Measurements from ENCODE around the gene ADAD2.
"Not testable (repeated sequence)": the region's sequence is repeated elsewhere in the genome, so short reads cannot be mapped to it uniquely, and the experiment has no call there.

The ADAD2 gene

DNA sequence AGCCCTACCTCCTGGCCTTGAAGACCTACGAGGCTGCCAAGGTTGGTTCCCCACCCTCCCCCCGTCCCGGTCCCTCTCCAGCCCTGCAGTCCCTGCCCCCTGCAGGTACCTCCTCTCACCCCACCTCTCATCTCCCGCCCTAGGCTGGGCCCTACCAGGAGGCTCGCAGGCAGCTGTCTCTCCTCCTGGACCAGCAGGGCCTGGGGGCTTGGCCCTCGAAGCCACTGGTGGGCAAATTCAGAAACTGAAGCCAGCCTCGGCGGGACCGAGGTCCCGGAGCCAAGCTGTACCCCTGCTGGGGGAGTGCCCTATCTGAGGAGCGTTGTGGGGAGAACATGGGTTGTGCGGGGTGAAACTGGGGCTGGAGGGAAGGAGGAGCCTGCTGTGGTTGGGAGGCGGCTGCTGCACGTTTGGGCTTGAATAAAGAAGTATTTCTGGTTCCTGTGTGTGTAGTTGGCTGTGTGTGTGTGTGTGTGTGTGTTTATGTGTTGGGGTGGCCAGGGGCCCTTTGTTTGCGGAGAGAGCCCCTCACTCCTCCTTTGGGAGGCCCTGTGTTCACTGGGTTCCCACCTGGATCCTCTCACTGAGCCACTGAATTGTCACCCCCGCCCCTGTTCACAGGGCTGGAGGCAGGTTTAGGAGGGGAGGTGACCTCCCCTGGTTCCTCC is 5.9 kb downstream of the ADAD2 start:
- DNase-seq = no peak

DNA sequence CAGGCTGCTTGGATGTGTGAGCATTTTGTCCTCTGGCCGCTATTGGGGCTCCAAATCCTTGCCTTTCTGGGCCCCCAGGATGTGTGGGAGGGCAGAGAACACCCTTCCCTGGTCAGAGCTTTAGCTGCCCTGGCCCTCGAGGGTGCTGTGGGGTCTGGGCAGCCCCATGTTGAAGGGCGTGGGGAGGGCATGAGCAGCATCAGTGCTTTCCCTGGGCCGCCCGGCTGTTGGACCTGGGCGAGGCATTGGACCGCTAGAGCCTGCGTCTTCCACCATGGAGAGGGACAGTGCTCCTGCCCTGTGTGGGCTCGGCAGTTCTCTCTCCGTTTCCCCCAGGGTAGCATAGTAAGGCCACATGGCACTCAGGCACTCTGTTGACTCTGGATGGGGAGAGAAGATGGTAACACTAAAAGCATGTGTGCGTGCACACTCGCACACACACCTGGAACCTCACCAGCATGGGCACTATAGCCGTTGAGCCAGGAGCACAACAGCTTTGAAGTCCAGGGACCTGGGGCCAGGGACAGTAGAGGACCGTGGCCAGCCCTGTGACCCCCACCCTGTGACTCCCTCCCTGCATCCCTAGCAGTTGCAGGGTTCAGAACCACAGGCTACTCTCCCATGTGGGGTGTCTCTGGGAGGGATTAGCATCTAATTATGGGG is 6.6 kb downstream of the ADAD2 start:
- DNase-seq = no peak

DNA sequence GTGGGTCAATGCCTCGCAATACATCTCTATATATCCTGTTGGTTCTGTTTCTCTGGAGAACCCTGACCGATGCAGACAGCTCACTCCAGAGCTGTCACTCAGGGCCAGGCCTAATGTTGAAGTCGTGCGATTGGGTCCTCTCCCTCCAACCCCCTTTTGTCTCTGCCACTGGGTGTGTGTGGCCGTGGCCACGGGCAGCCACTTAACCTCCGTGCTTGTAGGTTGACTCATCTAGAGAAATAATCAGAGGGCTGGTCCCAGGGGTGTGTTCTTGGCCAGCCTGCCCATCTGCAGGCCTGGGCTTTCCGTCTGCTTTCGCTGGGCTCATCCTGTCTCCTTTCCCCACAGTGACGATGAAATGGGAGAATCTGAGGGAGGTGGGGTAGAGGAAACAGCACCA is 7.4 kb downstream of the ADAD2 start:
- DNase-seq = peak; percentile 40

DNA sequence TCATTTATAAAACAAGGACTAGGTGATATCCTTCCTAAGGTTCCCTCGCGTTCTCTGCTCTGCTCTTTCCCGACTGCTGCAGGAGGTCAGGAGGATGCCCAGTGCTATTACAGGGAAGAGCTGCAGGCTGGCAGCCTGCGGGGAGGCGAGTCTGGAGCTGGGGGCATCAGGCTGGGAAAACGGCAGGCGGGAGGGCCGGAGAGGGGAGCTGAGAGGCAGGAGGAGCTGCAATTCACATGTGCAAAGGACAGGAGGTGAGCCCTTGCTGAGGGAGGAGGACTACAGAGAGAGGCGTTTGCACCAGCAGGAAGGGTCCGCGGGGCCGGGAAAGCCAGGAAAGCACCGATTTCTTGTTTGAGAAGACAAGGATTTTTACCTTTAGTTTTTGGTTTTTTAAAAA is 8.1 kb downstream of the ADAD2 start:
- no peak for DNase-seq

DNA sequence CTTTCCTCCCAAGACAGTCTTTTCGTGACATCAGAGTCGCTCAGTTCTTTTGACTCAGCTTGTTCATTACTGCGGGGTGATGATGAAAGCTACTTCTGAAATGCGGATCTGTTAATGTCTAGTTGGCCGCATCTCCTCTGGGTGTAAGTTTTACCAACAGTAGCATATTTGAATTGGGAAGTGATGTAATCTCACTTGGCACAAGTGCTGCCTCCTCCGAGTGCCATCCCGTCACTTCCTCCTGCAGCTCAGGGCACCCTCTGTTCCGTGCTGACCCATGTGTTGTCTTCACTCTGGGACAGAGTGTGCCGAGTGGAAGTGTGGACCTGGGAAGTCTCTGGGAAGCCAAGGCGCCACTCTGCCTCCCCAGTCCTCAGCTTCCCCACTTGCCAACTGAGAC is 8.9 kb downstream of the ADAD2 start:
- no peak for DNase-seq

DNA sequence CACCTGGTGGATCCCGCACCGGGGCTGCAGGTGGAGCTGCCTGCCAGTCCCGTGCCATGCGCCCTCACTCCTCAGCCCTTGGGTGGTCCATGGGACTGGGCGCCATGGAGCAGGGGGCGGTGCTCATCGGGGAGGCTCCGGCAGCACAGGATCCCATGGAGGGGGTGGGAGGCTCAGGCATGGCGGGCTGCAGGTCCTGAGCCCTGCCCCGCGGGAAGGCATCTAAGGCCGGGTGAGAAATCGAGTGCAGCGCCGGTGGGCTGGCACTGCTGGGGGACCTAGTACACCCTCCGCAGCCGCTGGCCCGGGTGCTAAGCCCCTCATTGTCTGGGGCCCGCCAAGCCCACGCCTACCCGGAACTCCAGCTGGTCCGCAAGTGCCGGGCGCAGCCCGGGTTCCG is 13.6 kb downstream of the ADAD2 start:
- DNase-seq = not testable (repeated sequence)

DNA sequence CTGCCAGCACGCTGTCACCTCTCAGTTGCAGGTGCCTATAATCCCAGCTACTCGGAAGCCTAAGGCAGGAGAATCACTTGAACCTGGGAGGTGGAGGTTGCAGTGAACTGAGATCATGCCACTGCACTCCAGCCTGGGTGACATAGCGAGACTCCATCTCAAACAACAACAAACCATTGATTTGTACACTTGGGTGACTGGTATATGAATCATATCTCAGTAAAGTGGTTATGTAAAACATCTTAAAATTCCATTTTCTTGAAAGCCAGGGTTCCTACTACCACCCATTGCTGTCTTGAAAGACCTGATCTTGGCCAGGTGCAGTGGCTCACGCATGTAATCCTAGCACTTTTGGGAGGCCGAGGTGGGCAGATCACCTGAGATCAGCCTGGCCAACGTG is 14.2 kb downstream of the ADAD2 start:
- not testable (repeated sequence) for DNase-seq

DNA sequence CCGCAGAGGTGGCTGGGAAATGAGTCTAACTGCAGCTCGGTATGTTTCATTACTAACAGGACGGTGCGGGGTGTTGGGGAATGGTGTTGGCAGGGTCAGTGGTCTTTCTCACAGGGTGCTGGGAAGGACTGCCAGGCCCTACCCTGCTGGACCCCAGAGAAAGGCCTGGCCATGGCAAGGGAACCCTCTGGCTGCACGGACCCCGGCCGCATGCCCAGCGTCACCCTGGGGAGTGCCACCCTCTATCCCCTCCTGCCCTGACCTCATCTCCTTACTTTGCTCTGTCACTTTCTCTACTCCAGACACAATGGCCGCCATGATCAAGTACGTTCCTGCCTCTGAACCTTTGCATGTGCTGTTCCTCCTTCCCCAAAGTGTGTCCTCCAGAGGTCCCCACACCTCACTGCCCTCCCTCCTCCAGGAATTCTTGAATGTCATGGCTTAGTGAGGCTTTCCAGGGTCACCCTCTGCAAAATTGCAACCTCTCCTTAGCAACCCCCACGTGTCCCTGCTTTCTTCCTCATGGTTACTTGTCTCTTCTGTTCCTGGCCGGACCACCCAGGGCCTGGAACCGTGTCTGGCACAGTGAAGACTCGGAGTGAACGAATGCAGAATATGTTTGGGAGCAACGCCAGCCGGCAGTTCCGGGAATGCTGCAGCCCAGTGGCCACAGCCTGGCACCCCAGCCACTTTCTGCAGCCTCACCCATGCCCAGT is 15.2 kb downstream of the ADAD2 start:
- DNase-seq = no peak

DNA sequence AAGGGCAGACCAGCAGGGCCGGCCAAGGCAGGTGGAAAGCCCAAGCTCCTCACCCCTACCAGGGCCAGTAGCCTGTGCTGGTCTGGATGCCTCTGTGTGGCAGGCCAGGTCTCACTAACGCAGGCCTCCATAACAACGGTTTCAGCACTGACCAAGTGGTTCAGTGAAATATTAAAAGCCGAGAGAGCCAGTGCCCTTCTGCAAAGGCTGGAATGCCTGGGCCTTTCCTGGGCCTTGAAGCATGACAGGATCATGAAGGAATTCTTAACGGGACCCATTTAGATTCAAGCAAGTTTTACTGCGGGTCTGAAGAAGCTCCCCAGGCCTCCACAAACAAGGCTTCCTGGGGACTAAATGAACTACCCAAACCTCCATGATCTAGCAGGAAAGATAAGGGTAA is 16.3 kb downstream of the ADAD2 start:
- no peak for DNase-seq

DNA sequence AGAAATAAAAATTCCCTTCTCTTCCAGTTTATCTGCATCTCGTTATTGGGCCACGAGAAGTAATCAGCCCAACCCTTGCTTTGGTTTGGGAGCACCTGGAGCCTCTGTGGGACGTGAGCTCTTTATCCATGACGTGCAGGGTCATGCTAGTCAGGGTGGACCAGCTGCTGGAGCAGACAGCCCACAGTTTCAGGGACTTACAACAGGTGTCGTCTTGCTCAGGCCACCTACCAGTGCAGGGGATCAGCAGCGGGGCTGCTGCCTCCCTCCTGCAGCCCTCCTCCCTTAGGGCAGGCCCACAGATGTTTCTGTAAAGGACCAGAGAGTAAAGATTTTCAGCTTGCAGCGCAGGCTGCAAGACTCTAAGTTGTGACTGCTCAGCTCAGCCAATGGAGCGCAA is 16.9 kb downstream of the ADAD2 start:
- DNase-seq = no peak

DNA sequence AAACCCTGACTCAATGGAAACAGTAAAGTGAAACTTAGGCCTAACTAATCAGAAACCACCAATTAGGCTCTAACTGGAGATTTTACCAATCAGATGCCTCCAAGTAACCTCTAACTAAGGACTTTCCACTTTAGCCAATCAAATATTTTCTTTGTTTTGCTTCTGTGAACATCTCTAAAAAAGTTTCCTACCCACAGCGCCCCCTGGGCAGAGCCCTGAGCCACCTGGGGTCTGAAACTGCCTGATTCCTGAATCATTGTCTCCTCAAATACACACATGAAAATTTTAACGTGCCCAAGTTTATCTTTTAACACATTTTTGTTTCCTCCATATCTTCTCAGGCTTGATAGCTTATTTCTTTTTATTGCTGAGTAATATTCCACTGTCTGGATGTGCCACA is 19.0 kb downstream of the ADAD2 start:
- no peak for DNase-seq

DNA sequence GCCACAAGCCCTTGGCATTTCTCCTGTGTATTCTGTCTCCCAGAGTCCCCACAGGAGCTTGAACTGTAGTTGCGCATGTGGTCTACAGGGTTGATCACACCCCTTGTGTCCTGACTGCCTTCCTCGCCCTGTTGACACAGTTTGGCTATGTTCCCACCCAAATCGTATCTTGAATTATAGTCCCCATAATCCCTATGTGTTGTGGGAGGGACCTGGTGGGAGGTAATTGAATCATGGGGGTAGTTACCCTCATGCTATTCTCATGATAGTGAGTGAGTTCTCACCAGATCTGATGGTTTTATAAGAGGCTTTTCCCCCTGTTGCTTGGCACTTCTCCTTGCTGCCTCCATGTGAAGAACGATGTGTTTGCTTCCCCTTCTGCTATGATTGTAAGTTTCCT is 21.2 kb downstream of the ADAD2 start:
- no peak for DNase-seq

DNA sequence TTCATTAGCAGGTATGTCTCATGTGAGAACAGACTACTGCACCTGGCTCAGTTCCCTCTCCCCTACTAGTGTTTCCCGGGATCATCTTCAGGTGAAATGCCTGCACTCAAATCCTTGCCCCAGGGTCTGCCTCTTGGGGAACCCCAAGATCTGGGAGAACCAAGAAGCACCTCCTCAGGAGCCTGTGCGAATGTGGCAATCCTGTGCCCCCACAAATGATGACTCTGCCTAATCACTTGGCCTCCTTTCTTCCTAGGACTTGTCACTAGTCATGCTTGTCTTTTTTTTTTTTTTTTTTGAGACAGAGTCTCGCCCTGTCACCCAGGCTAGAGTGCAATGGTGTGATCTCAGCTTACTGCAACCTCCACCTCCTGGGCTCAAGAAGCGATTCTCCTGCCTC is 21.7 kb downstream of the ADAD2 start:
- no peak for DNase-seq

DNA sequence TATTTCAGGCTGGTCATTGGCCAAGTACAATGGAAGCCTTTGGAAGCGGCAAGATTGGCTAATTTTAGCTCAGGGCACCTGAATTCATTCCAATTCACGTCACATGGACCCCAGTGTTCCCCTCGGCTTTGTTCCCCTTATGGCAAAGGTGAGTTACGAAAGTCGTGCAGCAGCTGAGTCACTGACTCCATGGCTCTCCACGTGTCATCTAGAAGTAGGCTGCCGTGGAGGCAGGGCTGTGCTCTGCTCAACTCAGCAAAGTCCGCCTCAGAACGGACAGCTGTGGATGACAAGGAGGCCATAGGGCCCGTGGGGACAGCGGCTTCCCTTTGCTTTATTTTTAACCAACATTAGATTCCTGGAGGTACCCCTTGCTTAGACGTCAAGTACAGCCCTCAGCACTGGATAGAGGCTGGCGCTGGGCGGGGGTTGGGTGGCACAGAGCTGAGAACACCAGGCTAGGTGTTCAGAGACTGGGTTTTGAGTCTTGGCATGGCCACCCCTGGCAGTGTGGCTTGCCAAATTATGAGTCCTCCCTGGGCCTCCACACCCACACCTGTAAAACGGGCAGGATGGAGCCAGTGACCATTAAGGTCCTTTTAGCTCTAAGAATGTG is 23.6 kb downstream of the ADAD2 start:
- no peak for DNase-seq

DNA sequence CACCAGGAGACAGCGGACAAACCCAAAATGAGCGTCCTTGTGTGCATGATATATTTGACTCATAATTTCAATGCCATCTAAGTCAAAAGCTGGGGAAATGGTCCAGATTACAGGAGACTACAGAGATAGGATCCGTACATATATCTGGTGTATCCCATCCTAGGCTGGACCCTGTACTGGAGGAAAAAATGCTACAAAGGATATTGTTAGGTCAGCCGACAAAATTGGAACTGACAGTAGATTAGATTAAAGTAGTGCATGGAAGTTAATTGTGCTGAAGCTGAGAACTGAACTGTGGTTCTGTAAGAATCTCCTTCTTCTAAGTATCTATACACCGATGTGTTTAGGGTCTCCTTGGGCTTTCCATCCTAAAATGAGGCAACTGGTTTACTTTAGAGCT is 24.6 kb downstream of the ADAD2 start:
- no peak for DNase-seq

DNA sequence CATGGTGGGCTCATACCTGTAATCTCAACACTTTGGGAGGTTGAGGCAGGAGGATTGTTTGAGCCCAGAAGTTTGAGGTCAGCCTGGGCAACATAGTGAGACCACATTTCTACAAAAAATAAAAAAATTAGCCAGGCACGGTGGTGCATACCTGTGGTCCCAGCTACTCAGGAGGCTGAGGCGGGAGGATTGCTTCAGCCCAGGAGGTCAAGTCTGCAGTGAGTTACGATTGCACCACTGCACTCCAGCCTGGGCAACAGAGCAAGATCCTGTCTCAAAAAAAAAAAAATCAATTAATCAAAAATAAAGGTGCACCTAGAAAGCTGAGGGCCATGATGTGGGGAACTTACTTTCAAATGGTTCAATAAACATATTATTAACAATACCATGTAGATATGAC is 25.2 kb downstream of the ADAD2 start:
- not testable (repeated sequence) for DNase-seq

DNA sequence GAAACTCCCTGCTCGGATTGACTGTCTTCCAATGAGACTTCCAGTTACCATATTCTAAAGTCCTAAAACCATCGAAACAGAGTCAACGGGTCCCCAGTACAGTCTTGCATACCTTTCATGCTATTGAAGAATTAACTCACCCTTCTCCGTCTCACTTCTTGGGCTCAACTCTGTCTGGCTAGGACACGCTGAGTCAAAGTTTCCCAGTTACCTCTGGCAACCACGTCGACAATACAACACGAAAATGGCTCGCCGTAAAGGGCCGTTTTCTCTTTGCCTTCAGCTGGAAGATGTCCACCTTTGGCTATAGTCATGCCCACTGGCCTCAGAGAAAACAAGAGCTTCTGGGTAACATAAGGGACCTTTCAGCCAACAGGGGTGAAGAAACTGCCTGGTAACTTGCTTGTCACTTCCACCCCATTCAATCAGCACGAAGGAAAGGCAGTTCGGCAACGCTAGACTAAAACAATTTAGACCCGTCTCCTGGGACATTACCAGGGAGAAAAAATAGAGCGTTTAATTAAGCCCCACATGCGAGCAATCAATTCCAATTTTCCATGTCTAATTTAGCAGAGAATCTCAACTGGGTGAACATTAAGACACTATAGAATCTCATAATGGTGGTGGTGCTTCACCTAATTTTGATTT is 27.3 kb downstream of the ADAD2 start:
- no peak for DNase-seq

DNA sequence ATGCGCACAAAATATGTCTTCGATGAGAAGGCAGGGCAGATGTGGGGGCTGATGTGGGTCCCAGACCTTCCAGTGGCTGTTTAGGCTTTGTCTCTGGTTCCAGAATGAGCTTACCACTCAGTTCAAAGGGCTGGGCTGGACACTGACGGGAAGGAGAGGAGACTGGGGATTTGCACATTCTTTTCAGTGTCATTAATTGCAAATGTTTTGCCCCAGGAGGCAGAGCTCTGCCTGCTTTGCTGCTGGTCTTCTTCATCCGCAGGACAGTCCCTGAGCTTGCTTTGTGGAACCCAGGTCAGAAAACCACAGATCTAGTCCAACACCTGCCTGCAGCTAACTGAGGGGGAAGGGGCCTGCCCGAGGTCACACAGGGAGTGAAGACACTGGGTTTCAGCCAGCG is 28.0 kb downstream of the ADAD2 start:
- no peak for DNase-seq

DNA sequence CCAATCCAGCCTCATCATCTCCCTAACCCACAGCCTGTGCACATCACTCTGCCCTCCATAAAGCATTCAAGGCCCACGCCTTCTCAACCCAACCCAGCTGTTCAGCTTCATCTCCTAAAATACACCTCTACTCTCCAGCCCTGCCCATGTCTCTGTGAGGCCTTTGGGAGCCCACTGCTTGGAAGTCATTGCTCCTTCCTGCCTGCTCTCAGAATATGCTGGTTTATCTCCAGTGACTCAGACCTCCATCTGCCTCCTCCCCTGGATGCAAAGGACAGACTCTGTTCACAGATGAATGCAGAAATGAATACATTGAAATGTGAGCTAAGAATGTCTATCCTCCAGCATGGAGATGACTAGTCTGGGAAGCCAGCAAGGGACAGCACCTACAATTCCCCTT is 29.9 kb downstream of the ADAD2 start:
- DNase-seq = no peak

DNA sequence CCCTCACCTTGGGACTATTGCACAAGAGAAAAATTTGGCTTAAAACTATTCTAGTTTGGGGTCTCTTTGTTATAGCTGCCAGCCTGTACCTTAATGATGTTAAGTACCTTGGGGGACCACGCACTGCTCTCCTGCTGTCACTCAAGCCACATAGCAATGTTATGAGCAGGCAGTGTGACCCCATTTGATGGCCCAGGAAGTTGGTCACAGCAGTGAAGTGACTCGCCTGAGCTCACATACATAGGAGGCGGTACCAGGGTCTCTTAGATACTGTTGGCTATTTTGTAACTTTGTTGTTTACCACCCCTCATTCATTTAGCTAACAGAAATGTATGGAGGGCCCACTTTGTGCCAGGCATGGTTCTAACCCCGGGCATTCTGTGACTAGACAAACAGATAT is 32.5 kb downstream of the ADAD2 start:
- no peak for DNase-seq

DNA sequence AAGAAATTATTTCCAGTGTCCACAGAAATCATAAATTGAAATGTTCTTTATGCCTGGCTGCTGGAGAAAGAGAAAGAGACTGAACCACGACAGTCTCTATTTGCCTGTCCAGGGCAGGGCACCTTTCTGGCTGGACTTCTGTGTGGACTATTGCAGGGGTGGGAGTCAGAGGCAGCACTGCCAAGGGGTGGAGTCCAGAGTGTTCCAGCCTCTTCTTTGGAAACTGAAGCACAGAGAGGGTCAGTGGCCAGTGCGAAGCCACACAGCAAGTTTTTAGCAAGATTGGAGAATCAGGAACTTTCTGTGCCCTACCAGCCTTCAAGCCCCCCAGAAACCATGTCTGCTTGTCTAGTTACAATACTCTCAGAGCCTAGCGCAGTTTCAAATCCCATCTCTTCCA is 33.6 kb downstream of the ADAD2 start:
- DNase-seq = no peak

DNA sequence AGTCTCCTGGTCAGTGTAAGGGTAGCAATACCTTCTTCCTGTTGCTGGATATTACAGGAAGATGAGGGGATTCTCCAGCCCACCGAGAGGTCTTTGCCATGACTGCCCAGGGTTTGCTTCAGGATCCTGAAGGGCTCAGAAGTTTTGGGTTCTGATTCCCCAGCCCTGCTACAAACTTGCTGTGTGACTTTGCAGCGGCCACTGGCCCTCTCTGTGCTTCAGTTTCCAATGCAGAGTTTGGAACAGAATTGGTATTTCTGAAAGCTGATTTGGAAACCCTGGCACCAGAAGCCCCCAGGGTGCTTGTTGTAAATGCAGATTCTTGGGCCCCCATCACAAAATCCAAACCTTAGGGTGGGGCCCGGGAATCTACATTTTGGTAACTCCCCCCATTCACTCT is 34.2 kb downstream of the ADAD2 start:
- DNase-seq = no peak

DNA sequence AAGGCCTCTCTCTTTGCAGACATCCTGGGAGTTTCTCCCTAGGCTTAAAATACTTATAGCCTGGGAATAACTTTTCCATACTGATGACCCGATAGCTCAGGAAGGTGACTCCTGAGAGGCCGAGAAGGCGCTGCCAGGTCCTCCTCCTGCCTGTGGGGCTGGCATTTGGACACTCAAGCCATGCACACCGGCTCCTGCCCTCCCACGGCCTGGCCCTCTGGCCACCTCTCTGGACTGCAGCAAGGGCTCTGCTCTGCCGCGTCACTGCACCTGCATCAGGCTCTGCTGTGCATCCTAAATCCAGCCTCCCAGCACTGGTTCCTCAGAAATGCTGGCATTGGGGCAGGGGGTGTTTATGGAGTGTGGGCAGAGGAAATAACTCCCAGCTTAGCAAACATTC is 34.6 kb downstream of the ADAD2 start:
- no peak for DNase-seq

DNA sequence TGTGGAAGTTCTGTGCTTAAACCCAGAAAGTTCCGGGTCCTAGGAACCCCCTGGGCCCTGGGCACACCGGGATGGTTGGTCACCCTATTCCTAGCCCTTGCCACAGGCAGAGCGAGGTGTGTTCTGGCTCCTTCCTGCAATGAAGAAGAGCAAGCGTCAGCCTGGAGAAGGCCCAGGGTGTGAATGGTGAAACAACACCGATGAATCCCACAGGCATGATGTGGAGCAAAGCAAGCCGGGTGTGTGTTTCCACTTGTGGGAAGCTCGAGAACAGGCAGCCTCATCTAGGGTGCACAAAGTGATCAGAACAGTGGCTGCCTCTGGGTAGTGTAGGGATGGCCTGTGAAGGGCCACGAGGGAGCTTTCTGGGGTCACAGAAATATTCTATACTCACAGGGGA is 35.1 kb downstream of the ADAD2 start:
- no peak for DNase-seq
